Tibial artery (tissue), 4 donors: ENCODE results near the gene C2orf66.
A peak's percentile ranks its signal among the peaks of the same experiment; 100 is the strongest.

Experiments
- DNase-seq, 2 donors: peaks; one replicate each; pipeline ENCODE4 v3.0.0-alpha.2; 2019
- H3K27ac ChIP-seq, 2 donors: fragments of 200-600 bp; sonication (generic) in 1 of 2; 1 replicate in 1 of 2; 2 replicates in 1 of 2; pipeline ENCODE4 v1.5.1; 2018 to 2019; ENCODE audit warnings: mild to moderate bottlenecking in 1 of 2
- H3K27me3 ChIP-seq, 2 donors: fragments of 200-600 bp; sonication (generic) in 1 of 2; one replicate each; pipeline versions ENCODE4 v1.5.1 to v1.6.0; 2016 to 2019
- H3K36me3 ChIP-seq, 3 donors: fragments of 200-600 bp; sonication (generic) in 2 of 3; one replicate each; pipeline ENCODE4 v1.5.1; 2016 to 2019; ENCODE audit warnings: mild to moderate bottlenecking in 2 of 3
- H3K4me1 ChIP-seq, 4 donors: fragments of 200-600 bp; sonication (generic) in 2 of 4; 1 replicate in 3 of 4; 2 replicates in 1 of 4; pipeline ENCODE4 v1.5.1; 2016 to 2019
- H3K4me3 ChIP-seq, 2 donors: fragments of 200-600 bp; sonication (generic) in 1 of 2; 1 replicate in 1 of 2; 2 replicates in 1 of 2; pipeline ENCODE4 v1.5.1; 2018 to 2019; ENCODE audit warnings: mild to moderate bottlenecking in 2 of 2
- H3K9me3 ChIP-seq, 3 donors: fragments of 200-600 bp; sonication (generic) in 1 of 3; one replicate each; pipeline ENCODE4 v1.5.1; 2016 to 2019
- CTCF ChIP-seq, 2 experiments: fragments of 200-600 bp in 1 of 2; fragments of 450-650 bp in 1 of 2; IDR thresholded peaks; one replicate each; pipeline ENCODE4 v1.5.1; 2017 to 2019; ENCODE audit warnings: antibody characterized with exemption in 2 of 2, mild to moderate bottlenecking in 1 of 2, moderate library complexity in 1 of 2
- intact Hi-C: fragments of 100-400 bp; cut with DNase I; formaldehyde crosslinking; loops from one replicate; pipeline ENCODE4 v1.15.0; 2023; ENCODE audit warnings: low total_unique reads

C2orf66 gene

DNA sequence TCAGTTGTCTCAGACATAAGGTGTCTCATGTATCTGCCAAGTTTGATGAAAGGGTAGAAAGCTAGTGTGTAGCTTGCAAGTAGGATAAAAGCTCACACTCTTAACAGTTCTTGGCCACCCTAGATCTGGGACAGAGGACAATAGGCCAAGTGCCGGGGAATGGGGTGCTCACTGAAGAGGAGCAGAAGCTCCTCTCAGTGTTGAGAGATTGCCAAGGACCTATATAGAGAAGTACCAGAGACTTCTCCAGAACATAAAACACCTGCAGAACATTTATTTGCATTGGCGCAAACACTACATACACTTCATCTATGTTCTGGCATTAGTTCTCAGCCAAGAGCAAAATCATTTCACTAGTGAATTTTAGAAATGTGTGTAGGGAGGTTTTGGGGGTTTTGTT, 6.8 kb downstream of the C2orf66 start:
- Histone ChIP-seq H3K27me3 (peaks cover 0 to 9% of the 10 kb centered on the region in 2 donors), H3K9me3 (no peaks in the 10 kb centered on the region), H3K36me3 (peaks cover 0 to 3% (median under 1%) of the 10 kb centered on the region in 3 donors), H3K27ac (no peak overlapping the region), H3K4me1 (peaks cover 0 to 20% (median 12%) of the 10 kb centered on the region in 4 donors), H3K4me3 (no peak overlapping the region)
- intact Hi-C loops = no loop called here
- DNase-seq = no peak
- no peak for TF ChIP-seq CTCF (IDR thresholded peaks at IDR 0.05)

GRCh38 chr2:196801674-196802261, 7.4 kb downstream of the C2orf66 start:
- Histone ChIP-seq H3K9me3 (no peaks in the 10 kb centered on the region), H3K27ac (no peak overlapping the region), H3K36me3 (peaks cover 0 to 8% (median 7%) of the 10 kb centered on the region in 3 donors), H3K27me3 (peaks cover 0 to 9% of the 10 kb centered on the region in 2 donors), H3K4me3 (no peak overlapping the region), H3K4me1 (peaks cover 0 to 27% (median 14%) of the 10 kb centered on the region in 4 donors)
- intact Hi-C loops = no loop called here
- no peak for DNase-seq
- no peak for TF ChIP-seq CTCF (IDR thresholded peaks at IDR 0.05)

DNA sequence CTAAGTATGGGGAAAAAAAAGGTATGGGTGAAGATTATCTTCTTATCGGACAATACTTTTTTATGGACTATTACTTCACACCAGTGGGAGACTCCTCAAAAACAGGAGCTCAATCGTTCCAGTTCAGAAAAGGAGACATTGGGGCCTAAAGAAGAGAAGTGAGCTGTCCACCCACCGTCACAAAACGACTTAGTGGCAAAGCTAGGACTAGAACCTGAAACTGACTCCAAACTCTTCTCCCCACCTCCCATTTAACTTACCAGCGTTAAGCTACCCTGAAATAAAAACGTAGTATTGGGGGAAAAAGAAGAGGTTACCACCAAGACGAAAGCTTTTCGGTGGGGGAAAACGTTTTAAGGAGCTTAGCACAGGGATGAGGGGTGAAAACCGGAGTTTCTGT, 10.2 kb downstream of the C2orf66 start:
- no peaks in the 10 kb centered on the region for H3K9me3 ChIP-seq
- H3K4me3 ChIP-seq = peak overlapping the region; percentile 62 to 69
- intact Hi-C loops = loop anchor here (5.0 to 10.0 kb wide), 2 partner anchors 128 to 596 kb away; partner anchors contain the start of gene PGAP1
- TF ChIP-seq CTCF (IDR thresholded peaks at IDR 0.05) = no peak
- peaks cover 0 to 9% of the 10 kb centered on the region in 2 donors for H3K27me3 ChIP-seq
- no peak for DNase-seq
- peaks cover 0 to 30% (median 16%) of the 10 kb centered on the region in 4 donors for H3K4me1 ChIP-seq
- H3K36me3 ChIP-seq = peaks cover 9 to 25% (median 23%) of the 10 kb centered on the region in 3 donors
- peak overlapping the region; percentile 74 to 75 for H3K27ac ChIP-seq

DNA sequence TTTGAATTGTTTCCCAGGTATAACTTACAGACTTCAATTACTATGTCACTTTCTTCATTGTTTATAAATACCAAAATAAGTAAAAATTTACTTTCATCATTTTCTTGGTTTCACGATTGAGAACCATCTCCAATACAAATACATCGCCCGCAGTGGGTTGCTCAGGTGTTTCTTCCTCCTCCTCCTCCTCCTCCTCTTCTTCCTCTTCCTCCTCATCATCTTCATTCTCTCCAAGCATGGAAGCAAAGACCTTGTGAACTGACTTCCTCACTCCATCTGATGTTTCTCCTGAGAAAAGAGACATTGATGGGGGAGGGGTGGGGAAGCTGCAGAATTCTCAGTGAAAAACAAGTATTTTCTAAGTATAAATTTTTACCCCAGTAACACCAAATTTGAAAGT, 16.3 kb downstream of the C2orf66 start:
- intact Hi-C loops = loop anchor here (10.0 kb wide), 1 partner anchor 602 kb away; no protein-coding TSS in a partner anchor
- H3K36me3 ChIP-seq = peaks cover 55 to 70% (median 69%) of the 10 kb centered on the region in 3 donors
- DNase-seq = no peak

GRCh38 chr2:196783431-196784094, 25.6 kb downstream of the C2orf66 start:
- H3K27ac ChIP-seq = no peak overlapping the region
- no peaks in the 10 kb centered on the region for H3K27me3 ChIP-seq
- H3K36me3 ChIP-seq = peaks cover 60 to 91% (median 67%) of the 10 kb centered on the region in 3 donors
- H3K4me1 ChIP-seq = no peaks in the 10 kb centered on the region
- no peaks in the 10 kb centered on the region for H3K9me3 ChIP-seq
- H3K4me3 ChIP-seq = no peak overlapping the region
- no peak for DNase-seq
- TF ChIP-seq CTCF (IDR thresholded peaks at IDR 0.05) = no peak
- intact Hi-C loops = no loop called here

More for the DNA sequence above, 16.3 kb downstream of the C2orf66 start:
- TF ChIP-seq CTCF (IDR thresholded peaks at IDR 0.05) = no peak
- no peaks in the 10 kb centered on the region for H3K9me3 ChIP-seq
- H3K27me3 ChIP-seq = no peaks in the 10 kb centered on the region
- peaks cover 0 to 14% (median 6%) of the 10 kb centered on the region in 4 donors for H3K4me1 ChIP-seq
- no peak overlapping the region for H3K4me3 ChIP-seq
- no peak overlapping the region for H3K27ac ChIP-seq
